ENCODE results near the gene ZKSCAN1. TPM values are rescaled to one million over a fixed set of nuclear protein-coding genes. Genes with fewer than 3 reads are reported as not detected.

The ZKSCAN1 gene
- total and polyA plus RNA-seq, 2 donors (not counting 1 experiment from before 2014, with no cell fraction given): 12.9 to 97.4 TPM

DNA sequence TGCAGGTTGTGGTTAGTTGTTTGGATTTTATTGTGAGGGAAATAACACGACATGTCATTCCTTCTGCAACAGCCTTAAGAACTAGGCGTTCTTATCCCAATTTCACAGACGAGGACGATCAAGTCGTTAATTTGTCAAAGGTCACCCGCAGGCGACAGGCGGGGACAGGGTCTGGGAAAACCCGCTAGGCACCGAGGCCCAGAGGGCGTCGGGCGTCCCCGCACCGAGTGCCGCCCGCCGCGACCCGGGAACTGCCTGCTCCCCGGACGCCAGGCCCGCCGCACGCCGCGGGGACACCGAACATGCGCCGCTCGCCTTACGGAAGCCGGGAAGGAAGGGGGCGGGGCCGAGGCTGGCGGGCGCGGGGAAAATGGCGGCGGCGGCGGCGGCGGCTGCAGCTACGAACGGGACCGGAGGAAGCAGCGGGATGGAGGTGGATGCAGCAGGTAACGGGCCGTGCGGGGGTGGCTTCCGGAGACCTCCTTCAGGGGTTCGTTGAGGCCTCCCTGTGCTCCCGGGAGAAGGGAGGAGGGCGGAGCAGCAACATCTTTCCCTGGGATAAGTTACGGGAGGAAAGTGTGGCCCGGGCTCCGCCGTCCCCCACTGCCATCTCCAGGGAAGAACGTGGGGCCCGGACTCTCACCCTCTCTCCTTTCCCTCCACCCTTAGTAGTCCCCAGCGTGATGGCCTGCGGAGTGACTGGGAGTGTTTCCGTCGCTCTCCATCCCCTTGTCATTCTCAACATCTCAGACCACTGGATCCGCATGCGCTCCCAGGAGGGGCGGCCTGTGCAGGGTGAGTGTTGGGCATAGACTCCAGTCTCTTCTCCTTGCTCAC is 73.4 kb downstream of the ZKSCAN1 start, which contains the start of gene COPS6:
COPS6 (plus strand) TSS at position 349 of the 837 bp plus-strand sequence; CDS start at position 371, 22 bp downstream.
- ChIA-PET CTCF (interaction anchor here (0.6 kb wide), 1 partner anchor 42 kb away, joined by 3 read pairs; no protein-coding TSS in a partner anchor), POLR2A (interaction anchor here (0.6 to 1.0 kb wide), 4 partner anchors 13 to 1628 kb away, joined by 3 read pairs; partner anchors contain the start of genes AP4M1 and MCM7)
- no peaks in the 10 kb centered on the region for H3K27me3 ChIP-seq (replicated peaks in 1 of 4; ENCODE audit: control extremely low read depth in 1 of 4, control insufficient read depth in 3 of 4, insufficient read depth in 4 of 4, low read length in 3 of 4)
- Mint-ChIP-seq H3K9me3 (ENCODE audit: insufficient read depth) (no peaks in the 10 kb centered on the region), H3K4me3 (peak within 1 kb of the TSS; percentile 93), H3K4me1 (peaks cover 19% of the 10 kb centered on the region), H3K27me3 (no peaks in the 10 kb centered on the region), H3K27ac (peak within 1 kb of the TSS; percentile 96)
- H3K4me1 ChIP-seq (ENCODE audit: control insufficient read depth in 2 of 2, insufficient read depth in 2 of 2, low read length in 2 of 2): peaks cover 14 to 18% of the 10 kb centered on the region in 2 donors
- peaks cover 14% of the 10 kb centered on the region for H3K79me2 ChIP-seq (ENCODE audit: control insufficient read depth, insufficient read depth, low read length)
- H3K4me2 ChIP-seq (replicated peaks; ENCODE audit: low read depth, low read length, poor library complexity, severe bottlenecking): peak within 1 kb of the TSS; percentile 84
- no peak for TF ChIP-seq EZH2 (IDR thresholded peaks at IDR 0.05; ENCODE audit: borderline replicate concordance, insufficient read depth, low read depth, low read length, poor library complexity, severe bottlenecking)
- TF ChIP-seq, protein P1, sequence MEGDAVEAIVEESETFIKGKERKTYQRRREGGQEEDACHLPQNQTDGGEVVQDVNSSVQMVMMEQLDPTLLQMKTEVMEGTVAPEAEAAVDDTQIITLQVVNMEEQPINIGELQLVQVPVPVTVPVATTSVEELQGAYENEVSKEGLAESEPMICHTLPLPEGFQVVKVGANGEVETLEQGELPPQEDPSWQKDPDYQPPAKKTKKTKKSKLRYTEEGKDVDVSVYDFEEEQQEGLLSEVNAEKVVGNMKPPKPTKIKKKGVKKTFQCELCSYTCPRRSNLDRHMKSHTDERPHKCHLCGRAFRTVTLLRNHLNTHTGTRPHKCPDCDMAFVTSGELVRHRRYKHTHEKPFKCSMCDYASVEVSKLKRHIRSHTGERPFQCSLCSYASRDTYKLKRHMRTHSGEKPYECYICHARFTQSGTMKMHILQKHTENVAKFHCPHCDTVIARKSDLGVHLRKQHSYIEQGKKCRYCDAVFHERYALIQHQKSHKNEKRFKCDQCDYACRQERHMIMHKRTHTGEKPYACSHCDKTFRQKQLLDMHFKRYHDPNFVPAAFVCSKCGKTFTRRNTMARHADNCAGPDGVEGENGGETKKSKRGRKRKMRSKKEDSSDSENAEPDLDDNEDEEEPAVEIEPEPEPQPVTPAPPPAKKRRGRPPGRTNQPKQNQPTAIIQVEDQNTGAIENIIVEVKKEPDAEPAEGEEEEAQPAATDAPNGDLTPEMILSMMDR (IDR thresholded peaks at IDR 0.05): no peak
- H3K9me3 ChIP-seq (ENCODE audit: control extremely low read depth in 1 of 3, control insufficient read depth in 2 of 3, insufficient read depth in 1 of 3, low read length in 2 of 3): no peaks in the 10 kb centered on the region
- under 1% methylated on average over 53 of the region's 68 CpGs for WGBS (ENCODE audit: insufficient coverage)
- peak within 1 kb of the TSS; percentile 68 to 91 (median 74) for H3K4me3 ChIP-seq (ENCODE audit: control extremely low read depth in 1 of 5, extremely low read depth in 1 of 5, insufficient read depth in 1 of 5, low read depth in 2 of 5, low read length in 4 of 5)
- peak within 1 kb of the TSS; percentile 92 for H2AFZ ChIP-seq (ENCODE audit: insufficient read depth, low read depth, low read length, poor library complexity, severe bottlenecking)
- H4K20me1 ChIP-seq (ENCODE audit: control insufficient read depth, insufficient read depth, low read length, poor library complexity, severe bottlenecking): peaks cover 13% of the 10 kb centered on the region
- H3K27ac ChIP-seq (ENCODE audit: low read length in 2 of 2): peak within 1 kb of the TSS; percentile 66 to 77
- intact Hi-C loops (cut with micrococcal nuclease): loop anchor here (1.0 to 10.0 kb wide), 5 partner anchors 8 to 586 kb away; partner anchors contain the start of genes GNB2, MOSPD3, ZKSCAN5 and ZNF3
- H3K36me3 ChIP-seq (replicated peaks in 1 of 2; ENCODE audit: control extremely low read depth in 1 of 2, control insufficient read depth in 1 of 2, extremely low read depth in 1 of 2, insufficient read depth in 2 of 2, low read length in 1 of 2): peaks cover 0 to 34% of the 10 kb centered on the region in 2 experiments
- H3K9ac ChIP-seq (ENCODE audit: low read length): peak within 1 kb of the TSS; percentile 79
- DNase-seq (peak; percentile 90), ATAC-seq (ENCODE audit: low read depth) (peak; percentile 90)

Data from B cell (primary cell).